Measurements from ENCODE around the gene LSS. TPM values are rescaled to one million over a fixed set of nuclear protein-coding genes. Genes with fewer than 3 reads are reported as not detected.

The LSS gene
- total and polyA plus RNA-seq, 2 donors (not counting 3 experiments of a cell fraction or from before 2014, with no cell fraction given) = 120 to 141 TPM

DNA sequence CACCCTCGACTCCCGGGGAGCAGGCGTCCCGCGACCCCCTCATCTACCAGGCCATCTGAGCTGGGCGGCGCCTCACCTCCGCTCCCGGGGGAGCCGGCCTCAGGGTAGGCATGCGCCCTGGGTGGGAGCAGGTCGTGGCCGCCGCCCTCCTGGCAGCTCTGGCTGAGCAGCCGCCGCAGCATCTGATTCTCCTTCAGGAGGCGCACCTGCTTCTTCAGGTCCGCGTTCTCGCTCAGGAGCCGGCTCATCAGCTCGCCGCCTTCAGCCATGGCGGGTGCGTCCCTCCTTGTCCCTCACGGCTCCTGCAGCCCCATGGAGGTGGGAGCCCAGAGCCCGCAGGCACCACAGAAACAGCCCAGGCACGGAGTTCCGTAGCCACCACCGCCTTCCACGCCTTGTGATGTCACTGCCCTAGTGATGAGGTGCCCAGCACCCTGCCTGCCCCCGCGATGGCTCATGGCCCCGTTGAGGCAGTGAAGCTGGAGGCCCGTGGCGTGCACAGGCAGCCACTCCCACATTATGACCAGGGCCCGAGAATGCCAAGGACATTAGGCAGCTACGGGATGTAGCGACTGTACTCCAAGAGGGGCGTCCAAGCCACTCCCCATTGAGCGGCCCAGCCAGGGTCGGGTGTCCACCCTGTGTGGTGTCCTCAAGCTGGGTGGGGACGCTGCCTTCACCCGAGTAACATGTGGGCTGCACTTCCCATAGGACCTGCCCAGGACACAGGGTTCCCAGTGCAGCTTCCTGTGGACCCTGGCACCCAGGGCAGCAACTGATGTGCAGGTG lies 45.8 kb downstream of the LSS start:
- Histone ChIP-seq H3K27ac (ENCODE audit: insufficient read depth, low read depth, low read length) (no peak overlapping the region), H3K36me3 (ENCODE audit: control insufficient read depth in 2 of 2, extremely low read depth in 1 of 2, insufficient read depth in 2 of 2, low read length in 2 of 2) (no peaks in the 10 kb centered on the region), H2AFZ (ENCODE audit: low read depth, low read length) (no peak overlapping the region), H3K9me1 (replicated peaks; ENCODE audit: control insufficient read depth, extremely low read depth, insufficient read depth, low read length) (no peaks in the 10 kb centered on the region), H3K27me3 (ENCODE audit: control insufficient read depth in 2 of 2, insufficient read depth in 2 of 2, low read length in 2 of 2) (no peaks in the 10 kb centered on the region), H3K4me1 (ENCODE audit: control insufficient read depth, extremely low read depth, insufficient read depth, low read length) (peaks cover 9% of the 10 kb centered on the region), H4K20me1 (replicated peaks; ENCODE audit: control insufficient read depth, extremely low read depth, insufficient read depth, low read length) (no peaks in the 10 kb centered on the region), H3K4me3 (replicated peaks in 1 of 3; ENCODE audit: insufficient read depth in 1 of 3, low read depth in 1 of 3, low read length in 3 of 3) (no peak overlapping the region), H3K4me2 (ENCODE audit: insufficient read depth, low read length) (no peak overlapping the region), H3K9ac (replicated peaks; ENCODE audit: extremely low read depth, insufficient read depth, low read length) (no peak overlapping the region), H3K79me2 (ENCODE audit: control insufficient read depth, insufficient read depth, low read length) (no peaks in the 10 kb centered on the region), H3K9me3 (replicated peaks; ENCODE audit: control insufficient read depth, insufficient read depth, low read length) (no peaks in the 10 kb centered on the region)
- dilution Hi-C loops (cut with MboI; ENCODE audit: extremely low pct_ligation_motif_present, low sequenced_read_pairs) = no loop called here
- POLR2A ChIA-PET = no interaction called here
- TF ChIP-seq, protein P1, sequence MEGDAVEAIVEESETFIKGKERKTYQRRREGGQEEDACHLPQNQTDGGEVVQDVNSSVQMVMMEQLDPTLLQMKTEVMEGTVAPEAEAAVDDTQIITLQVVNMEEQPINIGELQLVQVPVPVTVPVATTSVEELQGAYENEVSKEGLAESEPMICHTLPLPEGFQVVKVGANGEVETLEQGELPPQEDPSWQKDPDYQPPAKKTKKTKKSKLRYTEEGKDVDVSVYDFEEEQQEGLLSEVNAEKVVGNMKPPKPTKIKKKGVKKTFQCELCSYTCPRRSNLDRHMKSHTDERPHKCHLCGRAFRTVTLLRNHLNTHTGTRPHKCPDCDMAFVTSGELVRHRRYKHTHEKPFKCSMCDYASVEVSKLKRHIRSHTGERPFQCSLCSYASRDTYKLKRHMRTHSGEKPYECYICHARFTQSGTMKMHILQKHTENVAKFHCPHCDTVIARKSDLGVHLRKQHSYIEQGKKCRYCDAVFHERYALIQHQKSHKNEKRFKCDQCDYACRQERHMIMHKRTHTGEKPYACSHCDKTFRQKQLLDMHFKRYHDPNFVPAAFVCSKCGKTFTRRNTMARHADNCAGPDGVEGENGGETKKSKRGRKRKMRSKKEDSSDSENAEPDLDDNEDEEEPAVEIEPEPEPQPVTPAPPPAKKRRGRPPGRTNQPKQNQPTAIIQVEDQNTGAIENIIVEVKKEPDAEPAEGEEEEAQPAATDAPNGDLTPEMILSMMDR (IDR thresholded peaks at IDR 0.05; ENCODE audit: extremely low read depth in 1 of 2, insufficient read depth in 1 of 2, low read depth in 1 of 2, low read length in 2 of 2) = no peak
- TF ChIP-seq POLR2AphosphoS5 (IDR thresholded peaks at IDR 0.05; ENCODE audit: insufficient read depth, low read depth, low read length) = no peak
- TF ChIP-seq POLR2A (IDR thresholded peaks at IDR 0.05; ENCODE audit: low read depth, low read length) = no peak
- TF ChIP-seq, protein P2, sequence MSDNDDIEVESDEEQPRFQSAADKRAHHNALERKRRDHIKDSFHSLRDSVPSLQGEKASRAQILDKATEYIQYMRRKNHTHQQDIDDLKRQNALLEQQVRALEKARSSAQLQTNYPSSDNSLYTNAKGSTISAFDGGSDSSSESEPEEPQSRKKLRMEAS (IDR thresholded peaks at IDR 0.05; ENCODE audit: insufficient read depth, insufficient read length) = no peak
- TF ChIP-seq MYC (IDR thresholded peaks at IDR 0.05; ENCODE audit: low read depth, low read length) = no peak
- no peak for TF ChIP-seq GATA2 (IDR thresholded peaks at IDR 0.05; ENCODE audit: insufficient read depth, insufficient read length, low read depth, low read length)
- TF ChIP-seq EZH2 (IDR thresholded peaks at IDR 0.05; ENCODE audit: borderline replicate concordance, low read depth, low read length, severe bottlenecking) = no peak
- no peak for TF ChIP-seq FOS (IDR thresholded peaks at IDR 0.05; ENCODE audit: borderline replicate concordance, insufficient read depth, low read length)
- no peak for TF ChIP-seq JUN (IDR thresholded peaks at IDR 0.05; ENCODE audit: borderline replicate concordance, insufficient read depth, insufficient read length, low read depth)
- intact Hi-C loops (cut with micrococcal nuclease) = no loop called here
- BruUV-seq (replicated peaks) = no TSS peak
- DNase-seq (ENCODE audit: low read depth, low spot score) = no peak
- CTCF ChIA-PET = no interaction called here
- FAIRE-seq = no peak

Data from endothelial cell of umbilical vein (primary cell).